HG02840 (cell line): ENCODE data around the gene IDH3B.

ENCODE experiments used
- ATAC-seq: cut with Tn5 transposase; IDR thresholded peaks from one replicate; pipeline ENCODE4 v1.9.1; 2021; ENCODE audit warnings: mild to moderate bottlenecking, moderate library complexity, moderate number of reproducible peaks; ENCODE audit not compliant: unreplicated experiment, low FRiP score

IDH3B gene

DNA sequence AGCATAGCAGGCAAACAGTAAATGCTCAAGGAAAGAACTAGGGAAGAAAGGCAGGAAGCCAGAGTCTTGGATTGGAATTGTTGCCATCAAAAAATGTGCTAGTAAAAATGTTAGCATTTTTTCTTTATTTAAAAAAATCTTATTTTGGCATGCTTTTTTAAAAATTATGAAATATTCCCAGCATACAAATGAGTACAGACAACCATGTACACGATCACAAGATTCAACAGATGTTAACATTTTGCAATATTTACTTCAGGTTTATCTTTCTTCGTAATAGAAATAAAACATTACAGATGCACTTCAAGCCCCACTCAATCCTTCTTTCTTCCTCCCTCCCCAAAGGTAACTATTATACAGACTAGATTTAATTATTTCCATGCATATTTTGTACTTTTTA is 39.0 kb downstream of the IDH3B start:
- no peak for ATAC-seq

DNA sequence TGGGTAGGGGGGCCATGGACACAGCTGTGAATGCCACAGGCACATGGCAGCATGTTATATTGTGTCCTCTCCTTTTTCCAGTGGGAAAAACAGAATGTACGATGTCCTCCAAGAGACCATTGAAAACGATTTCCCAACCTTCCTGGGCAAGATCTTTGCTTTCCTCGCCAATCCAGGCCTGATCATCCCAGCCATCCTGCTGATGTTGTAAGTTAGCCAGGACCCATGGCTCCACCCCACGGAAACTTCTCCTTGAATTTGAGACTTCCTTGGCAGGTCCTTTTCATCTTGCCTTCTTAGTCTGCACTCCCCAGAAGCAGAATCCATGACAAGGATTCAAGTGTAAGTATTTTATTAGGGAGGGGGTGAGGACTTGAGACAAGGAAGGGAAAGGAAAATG is 39.8 kb downstream of the IDH3B start:
- no peak for ATAC-seq

DNA sequence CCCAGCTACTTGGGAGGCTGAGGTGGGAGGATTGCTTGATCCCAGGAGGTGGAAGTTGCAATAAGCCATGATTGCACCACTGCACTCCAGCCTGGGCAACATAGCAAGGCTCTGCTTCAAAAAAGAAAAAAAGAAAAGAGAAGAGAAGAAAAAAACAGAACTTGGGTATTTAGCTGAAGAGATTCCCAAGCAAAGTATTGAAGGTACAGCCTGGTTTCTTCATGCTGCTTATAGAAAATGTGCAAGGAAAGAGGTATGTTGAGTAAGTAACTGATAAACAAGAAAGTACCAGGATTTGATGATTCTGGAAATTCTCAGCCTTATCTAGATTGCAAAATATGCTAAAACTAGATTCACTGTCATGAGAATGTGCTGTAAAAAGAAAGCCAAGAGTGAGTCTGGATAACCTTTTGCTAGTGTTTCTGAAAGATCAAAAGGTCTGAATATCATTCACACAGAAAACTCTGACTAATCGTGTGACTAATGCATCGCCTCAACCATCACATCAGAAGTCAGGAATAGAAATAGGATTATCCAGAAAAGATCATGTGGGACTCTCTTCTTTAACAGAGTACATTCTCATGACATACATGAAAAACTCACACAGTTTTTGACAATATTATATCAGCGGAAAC is 43.9 kb downstream of the IDH3B start:
- no peak for ATAC-seq

DNA sequence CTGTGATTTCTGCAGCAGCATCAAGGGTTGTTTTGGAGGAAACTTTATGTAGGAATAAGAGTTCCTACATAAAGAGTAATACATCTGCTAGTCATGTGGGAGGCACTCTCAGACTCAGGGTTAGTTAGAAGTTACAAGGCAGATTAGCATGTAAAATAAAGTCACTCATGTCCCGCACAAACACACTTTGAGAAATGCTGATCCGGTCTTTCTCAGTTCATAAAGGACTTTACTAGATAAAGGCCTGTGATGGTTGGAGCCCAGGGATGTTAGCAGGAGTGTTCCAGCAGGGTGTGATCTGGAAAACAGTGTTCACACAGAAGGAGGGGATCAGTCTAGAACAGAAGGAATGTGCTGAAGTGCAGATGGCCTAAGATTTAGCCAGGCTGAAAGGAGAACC is 44.7 kb downstream of the IDH3B start:
- no peak for ATAC-seq

DNA sequence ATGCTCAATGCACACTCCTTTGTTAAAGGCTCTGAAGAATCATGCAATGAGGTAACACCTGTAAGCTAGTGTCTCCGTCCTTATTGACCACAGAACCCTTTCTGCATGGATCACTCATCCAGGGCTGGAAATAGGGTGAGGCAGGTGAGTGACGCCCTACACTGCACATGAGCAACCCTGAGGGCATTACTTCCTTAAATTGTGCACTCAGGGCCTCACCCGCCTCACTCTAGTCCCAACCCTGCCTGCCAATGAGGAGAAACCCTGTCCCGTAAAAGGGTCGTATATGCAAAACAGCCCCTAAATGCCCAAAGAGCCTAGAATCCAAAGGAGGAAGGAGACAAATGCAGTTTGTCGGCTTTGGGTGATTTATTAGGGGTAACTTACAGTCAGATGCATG is 45.2 kb downstream of the IDH3B start:
- no peak for ATAC-seq

DNA sequence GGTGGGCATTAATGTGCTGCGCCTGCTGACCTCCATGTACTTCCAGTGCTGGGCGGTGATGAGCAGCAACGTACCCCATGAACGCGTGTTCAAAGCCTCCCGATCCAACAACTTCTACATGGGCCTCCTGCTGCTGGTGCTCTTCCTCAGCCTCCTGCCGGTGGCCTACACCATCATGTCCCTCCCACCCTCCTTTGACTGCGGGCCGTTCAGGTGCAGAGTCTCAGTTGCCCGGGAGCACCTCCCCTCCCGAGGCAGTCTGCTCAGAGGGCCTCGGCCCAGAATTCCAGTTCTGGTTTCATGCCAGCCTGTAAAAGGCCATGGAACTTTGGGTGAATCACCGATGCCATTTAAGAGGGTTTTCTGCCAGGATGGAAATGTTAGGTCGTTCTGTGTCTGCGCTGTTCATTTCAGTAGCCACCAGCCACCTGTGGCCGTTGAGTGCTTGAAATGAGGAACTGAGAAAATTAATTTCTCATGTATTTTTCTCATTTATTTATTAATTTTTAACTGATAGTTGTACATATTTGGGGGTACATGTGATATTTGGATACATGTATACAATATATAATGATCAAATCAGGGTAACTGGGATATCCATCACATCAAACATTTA is 46.8 kb downstream of the IDH3B start:
- no peak for ATAC-seq

DNA sequence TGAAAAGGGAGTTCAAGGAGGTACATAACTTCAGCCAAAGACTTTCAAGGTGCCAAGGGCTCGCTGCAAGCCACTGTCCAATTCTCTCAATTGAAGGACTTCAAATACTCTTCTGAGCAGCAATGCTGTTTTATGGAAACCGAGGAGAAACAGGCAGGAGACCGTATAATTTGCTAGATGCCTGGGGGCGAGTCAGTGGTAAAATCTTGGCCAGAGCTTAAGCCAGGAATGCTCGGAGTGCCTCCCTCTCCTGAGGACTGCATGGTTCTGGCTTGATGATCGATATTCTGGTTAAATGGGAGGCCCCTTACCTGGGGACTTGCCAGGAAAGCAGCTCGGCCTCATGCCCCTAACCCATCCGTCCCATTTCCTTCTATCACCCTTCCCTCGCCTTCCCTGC is 47.4 kb downstream of the IDH3B start:
- ATAC-seq: no peak

DNA sequence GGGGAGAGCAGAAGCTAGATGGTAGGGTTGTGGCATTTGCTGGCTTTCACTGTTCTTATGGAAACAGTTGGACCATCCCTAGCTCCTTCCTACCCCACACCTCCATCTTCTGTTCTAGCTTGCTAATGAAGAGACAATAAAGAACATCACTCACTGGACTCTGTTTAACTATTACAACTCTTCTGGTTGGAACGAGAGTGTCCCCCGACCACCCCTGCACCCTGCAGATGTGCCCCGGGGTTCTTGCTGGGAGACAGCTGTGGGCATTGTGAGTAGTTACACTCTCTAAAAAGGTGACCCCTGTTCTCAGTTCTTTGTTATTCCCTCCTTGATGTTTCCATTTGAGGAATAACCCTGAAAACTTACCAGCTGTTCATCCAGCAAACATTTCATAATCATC is 51.9 kb downstream of the IDH3B start:
- no peak for ATAC-seq

DNA sequence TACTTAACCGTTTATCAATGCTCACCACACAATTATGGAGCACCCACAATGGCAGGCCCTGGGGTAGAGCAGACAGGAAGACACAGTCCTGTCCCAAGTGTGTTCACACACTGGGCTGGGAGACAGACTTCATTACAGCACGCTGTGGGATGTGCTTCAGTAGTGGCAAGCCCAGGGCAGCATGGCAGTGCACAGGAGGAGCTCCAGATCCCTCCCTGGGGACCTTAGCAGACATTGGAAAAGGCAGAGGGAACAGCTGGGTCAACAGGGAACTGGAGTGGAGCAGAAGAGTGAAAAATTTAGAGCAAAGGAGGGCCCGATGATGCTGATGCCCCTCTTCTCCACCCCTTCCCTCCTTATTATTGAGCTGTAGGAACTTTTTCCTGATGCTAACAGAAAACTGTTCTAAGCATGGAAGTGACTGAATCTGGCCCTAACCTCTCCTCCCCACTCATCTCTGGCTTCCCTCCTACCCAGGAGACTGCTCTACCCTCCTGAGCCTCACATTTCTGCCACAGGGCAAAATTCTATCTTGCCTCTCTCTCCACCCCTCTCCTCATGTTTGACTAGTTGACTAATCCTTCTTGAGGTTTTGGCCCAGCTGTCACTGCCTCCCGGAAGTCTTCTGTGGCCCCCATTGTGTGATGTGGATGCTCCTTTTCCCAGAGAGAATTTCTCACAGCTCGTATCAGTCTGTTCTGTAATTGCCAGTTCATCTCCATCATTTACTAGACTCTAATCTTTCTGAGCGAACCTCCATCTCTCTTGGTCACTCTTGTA is 52.9 kb downstream of the IDH3B start:
- ATAC-seq: no peak

DNA sequence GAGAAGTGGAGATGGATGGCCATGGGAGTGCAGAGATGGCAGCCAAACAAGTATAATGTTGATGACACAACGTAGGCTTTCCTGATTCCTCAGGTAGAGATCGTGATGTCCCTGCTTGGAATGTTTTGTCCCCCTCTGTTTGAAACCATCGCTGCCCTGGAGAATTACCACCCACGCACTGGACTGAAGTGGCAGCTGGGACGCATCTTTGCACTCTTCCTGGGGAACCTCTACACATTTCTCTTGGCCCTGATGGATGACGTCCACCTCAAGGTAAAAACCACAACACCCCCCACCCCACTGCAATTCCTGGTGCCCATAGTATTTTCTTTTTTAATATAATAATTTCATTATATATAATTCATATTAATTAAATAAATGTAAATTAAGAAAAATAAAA is 53.7 kb downstream of the IDH3B start:
- no peak for ATAC-seq
